Skin of body (tissue), 2 donors: Measurements from ENCODE around the gene RBM18. TPM values are rescaled to one million over a fixed set of nuclear protein-coding genes. Genes with fewer than 3 reads are reported as not detected.

ENCODE experiments used
- DNase-seq: peaks from one replicate; lab custom pipeline; 2025; lab: John Stamatoyannopoulos, UW
- total RNA-seq: library from RNA; depleted of rRNA; stranded (reverse); fragments of >200 nt; gene quantifications from one replicate; pipeline ENCODE4 v1.2.3, GENCODE V29; 2014

The RBM18 gene
- total RNA-seq, 1 donor from 2014 or later, result 9.2 TPM

DNA sequence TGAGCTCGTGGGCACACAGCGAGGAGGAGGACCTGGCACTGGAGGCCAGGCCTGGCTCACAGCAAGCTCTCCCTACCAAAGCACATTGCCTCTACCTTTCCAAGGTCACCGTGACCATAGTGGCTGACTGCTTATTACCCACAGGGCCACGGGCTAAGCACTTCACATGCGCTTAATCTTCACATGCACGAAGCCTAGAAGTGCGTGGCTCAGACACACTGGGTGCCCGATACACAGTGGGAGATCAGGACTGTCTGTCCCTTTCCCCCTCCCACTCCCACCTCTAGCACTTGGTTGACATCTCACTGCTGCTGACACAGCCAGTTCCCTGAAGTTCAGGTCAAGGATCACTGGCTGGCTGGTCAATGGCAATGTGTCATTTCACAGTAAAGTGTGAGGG, 59.5 kb downstream of the RBM18 start:
- DNase-seq, result no peak

DNA sequence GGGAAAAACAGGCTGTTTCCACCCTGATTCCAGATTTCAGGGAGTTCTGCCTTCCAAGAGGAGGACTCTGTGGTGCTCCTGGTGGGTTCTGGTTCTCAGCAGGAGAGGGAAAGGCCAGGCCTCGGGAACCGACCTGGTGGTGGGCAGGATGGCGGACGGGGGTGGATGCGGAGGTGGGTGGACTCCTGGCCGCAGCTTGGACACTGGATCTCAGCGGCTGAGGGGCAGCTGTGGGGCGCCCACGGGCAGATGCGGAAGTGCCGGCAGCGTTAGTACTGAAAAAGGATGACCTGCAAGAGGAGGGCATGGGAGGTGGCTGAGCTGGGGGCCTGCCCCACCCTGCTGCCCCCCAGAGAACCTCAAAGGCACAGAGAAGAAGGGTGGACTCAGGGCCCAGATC, 60.1 kb downstream of the RBM18 start:
- no peak for DNase-seq

DNA sequence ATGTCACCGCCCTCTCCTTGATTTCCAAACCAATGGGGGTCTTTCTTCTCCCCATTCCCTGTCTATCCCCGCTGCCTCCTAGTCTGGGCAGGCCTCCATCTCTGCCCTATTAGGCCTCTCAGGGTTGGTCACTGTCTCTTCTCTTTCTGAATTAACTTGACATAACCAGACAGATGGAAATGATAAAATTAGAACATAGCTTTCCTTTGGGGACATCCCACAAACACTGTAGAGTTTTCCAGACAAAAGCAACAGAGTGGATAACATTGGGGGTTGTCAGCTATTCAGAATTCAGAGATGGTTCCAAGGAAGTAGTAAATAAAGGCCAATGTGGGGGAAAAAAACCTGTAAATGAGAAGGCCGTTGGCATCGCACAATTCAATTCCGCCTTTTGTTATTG, 60.6 kb downstream of the RBM18 start:
- DNase-seq, result peak; percentile 61

DNA sequence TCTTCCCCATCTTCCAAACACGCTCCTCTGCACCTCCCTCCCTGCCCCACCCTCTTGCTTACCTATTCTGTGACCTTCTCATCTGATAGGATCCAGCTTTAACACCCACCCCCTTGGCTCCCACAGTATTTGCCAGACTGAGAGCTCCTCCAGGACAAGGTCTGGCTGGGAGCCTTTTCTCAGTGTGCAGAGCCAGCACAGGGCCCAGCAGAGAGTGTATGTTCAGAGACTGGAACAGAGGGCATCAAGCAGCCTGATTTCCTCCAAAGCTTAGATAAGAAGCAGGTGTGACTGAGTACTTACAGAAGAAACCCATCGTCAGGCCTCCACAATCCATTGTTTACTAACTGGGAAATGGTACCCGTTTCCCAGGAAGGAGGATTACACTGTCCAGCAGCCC, 62.5 kb downstream of the RBM18 start:
- no peak for DNase-seq

DNA sequence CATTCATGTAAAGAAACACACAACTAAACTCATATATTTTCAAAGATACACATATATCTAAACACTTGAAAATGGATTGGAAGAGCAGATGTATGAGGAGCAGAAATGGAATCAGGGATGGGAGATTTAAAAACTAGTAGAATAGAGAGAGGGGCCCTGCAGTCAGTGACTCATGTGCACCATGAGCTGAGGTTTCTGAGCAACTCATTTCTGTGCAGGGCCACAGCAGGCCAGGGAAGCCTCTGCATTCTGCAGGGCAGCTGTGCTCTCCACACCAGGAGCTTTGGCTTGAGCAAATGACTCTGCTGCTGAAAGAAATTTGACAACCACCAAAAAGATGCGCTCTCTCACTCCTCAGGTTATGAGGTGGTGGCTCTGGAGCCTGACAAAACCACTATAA, 63.0 kb downstream of the RBM18 start:
- DNase-seq, result no peak

DNA sequence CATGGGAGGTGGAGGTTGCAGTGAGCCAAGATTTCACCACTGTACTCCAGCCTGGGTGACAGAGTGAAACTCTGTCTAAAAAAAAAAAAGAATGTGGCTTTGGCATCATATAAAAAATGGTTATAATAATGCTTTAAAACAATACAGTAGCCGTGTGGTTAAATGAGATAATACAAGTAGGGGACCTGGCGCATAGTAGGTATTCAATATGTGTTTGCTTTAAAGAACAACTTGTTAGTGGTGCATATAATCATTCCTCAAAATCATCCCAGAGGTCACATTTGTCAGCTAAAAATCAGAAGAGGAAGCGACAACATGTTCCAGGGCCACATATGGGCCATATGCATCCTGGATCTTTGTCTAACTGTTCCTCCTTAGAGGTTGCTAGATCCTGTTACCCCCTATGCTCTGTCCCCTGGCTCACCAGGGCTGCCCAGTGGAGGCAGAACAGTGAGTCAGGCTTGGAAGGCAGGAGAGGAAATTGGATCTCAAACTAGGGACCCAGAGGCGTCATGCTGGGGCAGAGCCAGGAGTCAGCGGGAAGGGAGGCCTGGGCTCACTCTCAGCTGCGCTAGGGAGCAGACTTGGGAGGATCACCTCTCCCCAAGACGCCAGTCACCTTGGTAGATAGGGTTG, 63.6 kb downstream of the RBM18 start:
- DNase-seq, result no peak

DNA sequence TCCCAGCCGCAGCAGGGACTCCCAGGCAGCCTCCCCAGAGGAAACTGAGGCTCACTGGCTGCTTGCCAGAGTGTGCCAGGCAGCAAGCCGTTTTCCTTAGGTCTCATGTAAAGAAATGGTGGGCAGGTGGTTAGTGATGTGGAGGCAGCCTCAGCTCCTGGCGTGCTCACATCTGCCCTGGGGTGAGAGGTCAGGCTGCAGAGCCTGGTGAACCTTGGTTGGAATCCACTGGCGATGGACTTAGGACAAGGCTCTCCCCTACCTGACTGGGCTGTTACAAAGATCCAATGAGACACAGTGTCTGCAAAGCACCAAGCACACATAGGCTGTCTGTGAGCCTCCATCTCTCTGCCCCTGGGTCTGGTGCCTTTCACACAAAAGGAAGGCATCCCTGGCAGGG, 66.8 kb downstream of the RBM18 start:
- DNase-seq, result no peak

DNA sequence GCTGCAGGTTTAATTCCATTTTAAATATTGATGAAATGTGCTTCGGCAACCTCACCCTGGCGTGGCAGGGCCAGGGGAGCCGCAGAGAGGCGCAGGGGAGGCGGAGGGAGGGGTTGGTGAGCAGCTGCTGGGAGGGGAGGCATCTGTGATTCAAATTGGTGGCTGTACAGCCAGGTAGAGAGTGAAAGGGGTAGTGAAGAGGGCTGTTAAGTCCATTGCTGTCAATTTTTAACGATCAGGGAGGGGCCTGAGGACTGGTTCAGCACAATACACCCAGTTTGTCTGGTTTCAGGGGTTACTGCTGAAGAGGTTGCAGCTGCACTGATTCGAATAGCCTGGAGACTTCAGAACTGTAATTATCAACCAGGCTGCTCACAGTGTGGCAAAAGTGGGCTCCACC, 67.2 kb downstream of the RBM18 start:
- DNase-seq, result no peak

DNA sequence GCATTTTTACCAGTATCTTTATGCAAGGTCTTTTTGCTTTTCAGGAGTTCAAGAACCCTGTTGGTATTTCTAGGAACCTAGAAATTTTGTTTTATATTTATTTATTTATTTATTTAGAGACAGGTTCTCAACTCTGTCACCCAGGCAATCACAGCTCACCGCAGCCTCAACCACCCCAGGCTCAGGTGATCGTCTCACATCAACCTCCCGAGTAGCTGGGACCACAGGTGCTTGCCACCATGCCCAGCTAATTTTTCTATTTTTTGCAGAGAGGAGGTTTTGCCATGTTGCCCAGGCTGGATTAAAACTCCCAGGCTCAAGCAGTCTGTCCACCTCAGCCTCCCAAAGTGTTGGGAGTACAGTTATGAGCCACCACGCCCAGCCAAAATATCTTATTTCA, 68.8 kb downstream of the RBM18 start:
- DNase-seq, result no peak

DNA sequence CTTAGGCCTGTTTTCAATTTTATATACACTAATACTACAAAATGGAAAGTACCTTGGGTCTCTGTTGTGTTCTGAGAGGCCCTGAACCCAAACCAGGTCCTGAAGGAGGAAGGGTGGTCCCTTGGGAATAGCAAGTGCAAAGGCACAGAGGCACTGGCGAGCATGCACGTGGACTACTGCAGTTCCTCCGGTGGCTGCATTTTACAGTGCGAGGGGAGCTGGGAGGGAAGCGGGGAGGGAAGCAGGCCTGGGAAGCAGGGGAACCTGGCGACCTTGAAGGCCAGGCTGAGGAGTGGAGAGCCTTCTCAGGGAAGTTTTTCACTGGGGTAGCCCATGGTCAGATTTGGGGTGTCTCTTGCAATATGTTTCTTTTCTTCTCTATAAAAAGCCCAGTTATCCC, 71.0 kb downstream of the RBM18 start:
- DNase-seq, result no peak

DNA sequence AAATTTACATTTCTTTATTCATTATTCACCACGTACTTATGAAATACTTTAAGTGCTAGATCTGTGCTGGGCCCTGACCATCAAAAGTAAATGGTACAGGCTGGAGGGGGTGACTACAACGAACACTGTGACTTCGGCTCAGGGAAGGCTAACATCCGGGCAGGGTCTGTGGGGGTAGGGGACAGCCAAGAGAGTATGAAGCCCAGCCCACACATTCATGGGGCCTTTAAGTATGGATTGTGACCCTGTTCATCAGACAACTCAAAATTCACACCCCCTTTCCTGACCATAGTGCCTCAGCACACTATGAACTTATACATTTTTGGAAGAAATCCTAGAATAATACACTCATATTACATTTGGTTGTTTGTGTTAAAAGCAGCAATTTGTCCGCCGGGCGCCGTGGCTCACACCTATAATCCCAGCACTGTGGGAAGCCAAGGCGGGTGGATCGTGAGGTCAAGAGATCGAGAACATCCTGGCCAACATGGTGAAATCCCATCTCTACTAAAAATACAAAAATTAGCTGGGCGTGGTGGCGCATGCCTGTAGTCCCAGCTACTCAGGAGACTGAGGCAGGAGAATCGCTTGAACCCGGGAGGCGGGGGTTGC, 71.6 kb downstream of the RBM18 start:
- DNase-seq, result no peak

DNA sequence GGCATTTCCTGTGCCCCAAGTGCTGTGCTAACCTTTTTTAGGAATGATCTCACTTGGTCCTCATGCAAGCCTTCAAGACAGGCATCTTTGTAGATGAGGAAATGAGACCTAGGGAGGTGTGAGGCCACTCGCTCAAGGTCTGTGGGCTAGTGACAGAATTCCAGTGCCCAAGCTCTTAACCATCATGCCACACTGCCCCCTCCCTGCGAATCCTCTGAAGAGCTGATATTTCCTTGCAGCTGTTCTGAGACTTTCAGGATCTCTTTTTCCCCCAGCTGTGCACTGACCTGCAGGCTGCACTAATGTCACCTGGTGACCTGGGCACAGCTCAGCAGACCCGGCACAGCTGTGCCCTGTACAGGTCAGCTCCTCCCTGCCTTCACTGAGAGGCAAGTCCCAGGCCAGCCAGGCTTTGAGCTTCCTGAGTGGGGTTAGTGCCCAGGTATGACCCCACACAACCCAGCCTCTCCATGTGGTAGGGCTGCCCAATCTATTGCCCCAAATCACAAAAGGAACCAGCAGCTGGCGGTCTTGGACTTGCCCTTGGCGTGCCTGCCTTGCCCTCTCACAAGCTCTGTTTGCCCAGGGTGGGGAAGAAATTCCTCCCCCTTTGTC, 72.3 kb downstream of the RBM18 start:
- DNase-seq, result no peak

DNA sequence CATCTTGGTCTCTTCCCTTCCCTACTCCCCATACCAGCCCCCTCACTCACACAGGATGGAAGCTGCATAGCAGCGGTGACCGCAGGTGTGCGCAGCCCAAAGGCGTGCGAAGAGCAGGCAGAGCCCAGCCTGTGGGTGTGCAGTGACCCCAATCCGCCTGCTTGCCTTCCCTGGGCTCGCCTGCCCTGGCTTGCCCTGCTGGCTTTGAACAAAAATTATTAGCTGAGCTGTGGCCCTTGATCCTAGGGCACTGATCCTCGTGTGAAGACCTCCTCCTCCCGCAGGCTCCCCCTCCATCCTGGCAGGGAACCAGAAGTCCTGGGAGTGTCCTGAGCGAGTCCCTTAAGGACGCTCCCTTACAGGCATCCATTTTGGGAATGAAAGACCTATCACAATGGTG, 73.1 kb downstream of the RBM18 start:
- DNase-seq, result no peak

DNA sequence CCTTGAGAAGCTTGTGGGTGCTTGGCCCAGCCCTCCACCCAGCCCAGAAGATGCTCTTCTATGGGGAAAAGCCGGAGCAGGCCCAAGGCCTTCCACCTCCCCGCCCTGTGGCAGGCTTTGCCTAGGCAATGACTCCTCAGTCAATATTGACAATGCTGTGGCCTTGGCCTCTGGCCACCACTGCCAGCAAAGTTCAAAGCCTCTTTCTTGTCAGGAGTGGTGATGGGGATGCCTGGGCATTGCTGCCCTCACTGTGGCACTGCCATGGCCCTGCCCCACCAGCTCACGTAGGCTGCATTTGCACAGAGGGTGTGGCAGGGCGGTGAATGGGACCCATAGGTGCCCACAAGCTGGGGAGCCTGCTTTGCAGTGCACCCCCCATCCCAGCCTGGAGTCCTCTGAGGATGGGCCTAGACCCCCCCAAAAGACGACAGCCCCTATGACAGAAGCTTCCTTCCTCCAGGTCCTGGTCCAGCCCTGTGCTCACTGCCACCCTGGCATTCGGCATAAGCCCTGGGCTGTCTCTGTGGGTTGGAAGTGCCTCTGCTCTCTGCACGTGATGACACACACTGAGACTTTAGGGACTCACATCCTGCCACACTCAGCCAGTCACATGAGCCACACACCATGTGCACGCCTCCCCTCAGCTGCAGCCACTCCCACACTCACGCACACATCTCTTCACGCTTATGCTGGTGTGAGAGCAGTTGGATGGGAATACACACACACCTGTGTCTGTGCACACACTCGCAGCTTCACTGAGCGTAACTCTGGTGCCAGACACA, 73.9 kb downstream of the RBM18 start:
- no peak for DNase-seq

DNA sequence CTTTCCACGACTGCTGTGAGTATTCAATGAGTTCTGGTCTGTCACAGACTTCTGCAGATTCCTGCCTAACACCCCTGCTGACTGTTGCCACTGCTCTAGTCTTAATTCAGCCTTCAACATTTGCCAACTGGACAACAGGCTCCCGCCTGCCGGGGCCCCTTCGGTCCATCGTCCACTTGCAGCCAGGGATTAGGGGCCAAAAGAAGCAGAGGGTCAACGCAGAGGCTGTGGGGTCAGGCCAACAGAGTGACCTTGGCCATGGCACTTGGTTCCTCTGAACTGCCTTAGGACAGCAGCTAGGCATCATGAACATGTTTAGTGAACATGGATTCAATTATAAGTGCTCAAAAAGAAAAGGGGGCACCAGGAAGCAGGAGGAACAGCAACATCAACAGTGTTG, 76.3 kb downstream of the RBM18 start:
- DNase-seq, result no peak

Other genes with a start within 250 kb of the RBM18 start
- 6.7 TPM for gene TTLL11, start 171.5 kb downstream of the RBM18 start, total RNA-seq
- 27.1 TPM for gene NDUFA8, start 105.1 kb downstream of the RBM18 start, total RNA-seq
- gene MORN5, start 104.9 kb downstream of the RBM18 start, total RNA-seq, result not detected
- 0.99 TPM for gene LHX6, start 35.9 kb downstream of the RBM18 start, total RNA-seq
- 27.4 TPM for gene MRRF, start within 50 bp of the RBM18 start, total RNA-seq
- 4.7 TPM for gene PTGS1, start 106.2 kb upstream of the RBM18 start, total RNA-seq
- not detected for gene OR1J1, start 213.1 kb upstream of the RBM18 start, total RNA-seq
- gene OR1J2, start 246.0 kb upstream of the RBM18 start, total RNA-seq, result not detected